GM04503 (cell line): ENCODE measurements around the gene RARB.

Experiments
- DNase-seq: peaks from one replicate; pipeline ENCODE4 v3.0.0-alpha.2; 2012; ENCODE audit warnings: low read depth

The RARB gene

GRCh38 chr3:25508433-25508832 is 80.4 kb downstream of the RARB start:
- DNase-seq: no peak

GRCh38 chr3:25508901-25509300 is 80.8 kb downstream of the RARB start:
- DNase-seq: peak; percentile 65

- DNase-seq: no peak
Measured at GRCh38 chr3:25510797-25511196, 82.7 kb downstream of the RARB start.

- DNase-seq: no peak
Measured at GRCh38 chr3:25511972-25512721, 84.1 kb downstream of the RARB start.

GRCh38 chr3:25513642-25514266 is 85.7 kb downstream of the RARB start:
- DNase-seq: no peak

GRCh38 chr3:25515171-25515570 is 87.1 kb downstream of the RARB start:
- DNase-seq: no peak

GRCh38 chr3:25520926-25521559 is 93.0 kb downstream of the RARB start:
- no peak for DNase-seq

GRCh38 chr3:25527336-25527735 is 99.3 kb downstream of the RARB start:
- DNase-seq: no peak

- no peak for DNase-seq
Measured at GRCh38 chr3:25527801-25528200, 99.7 kb downstream of the RARB start.

GRCh38 chr3:25531971-25532370 is 103.9 kb downstream of the RARB start:
- DNase-seq: no peak

GRCh38 chr3:25532431-25533162 is 104.5 kb downstream of the RARB start:
- no peak for DNase-seq

- DNase-seq: no peak
Measured at GRCh38 chr3:25533399-25533798, 105.3 kb downstream of the RARB start.

- no peak for DNase-seq
Measured at GRCh38 chr3:25534007-25534406, 105.9 kb downstream of the RARB start.

GRCh38 chr3:25536521-25537391 is 108.7 kb downstream of the RARB start:
- no peak for DNase-seq

GRCh38 chr3:25537516-25537915 is 109.5 kb downstream of the RARB start:
- DNase-seq: no peak

GRCh38 chr3:25540273-25540672 is 112.2 kb downstream of the RARB start:
- no peak for DNase-seq

- no peak for DNase-seq
Measured at GRCh38 chr3:25542492-25543039, 114.5 kb downstream of the RARB start.

GRCh38 chr3:25547103-25547502 is 119.0 kb downstream of the RARB start:
- DNase-seq: no peak

- no peak for DNase-seq
Measured at GRCh38 chr3:25547943-25548674, 120.0 kb downstream of the RARB start.

GRCh38 chr3:25548836-25549235 is 120.8 kb downstream of the RARB start:
- no peak for DNase-seq

GRCh38 chr3:25552251-25552650 is 124.2 kb downstream of the RARB start:
- DNase-seq: no peak
